CD4-positive, CD25-positive, alpha-beta regulatory T cell (primary cell): Measurements from ENCODE around the gene CFLAR. TPM values are rescaled to one million over a fixed set of nuclear protein-coding genes. Genes with fewer than 3 reads are reported as not detected.

ENCODE experiments used
- ATAC-seq, 2 donors: fragments of 150-1000 bp; cut with Tn5 transposase; one replicate each; pipeline ENCODE4 v1.10.0; 2021; ENCODE audit warnings: low read depth in 2 of 2, moderate number of reproducible peaks in 2 of 2, moderate library complexity in 1 of 2
- DNase-seq, 3 donors: peaks; one replicate each; pipeline versions ENCODE4 v3.0.0 to v3.0.0-alpha.2; 2012 to 2022; ENCODE audit warnings: mixed read lengths in 1 of 3
- H3K27ac ChIP-seq: one replicate; pipeline ENCODE4 v1.7.0; 2013; ENCODE audit warnings: mild to moderate bottlenecking, low read length; ENCODE audit not compliant: insufficient read depth, poor library complexity, severe bottlenecking
- H3K27me3 ChIP-seq: one replicate; pipeline ENCODE4 v1.7.0; 2013; ENCODE audit warnings: low read length; ENCODE audit not compliant: control insufficient read depth, insufficient read depth
- H3K36me3 ChIP-seq: one replicate; pipeline ENCODE4 v1.7.0; 2013; ENCODE audit warnings: mild to moderate bottlenecking, low read length, moderate library complexity; ENCODE audit not compliant: control insufficient read depth, insufficient read depth
- H3K4me1 ChIP-seq: 2 replicates; pipeline ENCODE4 v1.7.0; 2013; ENCODE audit warnings: mild to moderate bottlenecking, low read length; ENCODE audit not compliant: insufficient read depth, control insufficient read depth, poor library complexity, severe bottlenecking
- H3K4me3 ChIP-seq: one replicate; pipeline ENCODE4 v1.7.0; 2013; ENCODE audit warnings: low read depth, mild to moderate bottlenecking, low read length, moderate library complexity
- H3K9me3 ChIP-seq, 2 experiments: 1 replicate in 1 of 2; 2 replicates in 1 of 2; pipeline ENCODE4 v1.7.0; 2013; ENCODE audit warnings: low read length in 2 of 2, mild to moderate bottlenecking in 1 of 2, moderate library complexity in 1 of 2; ENCODE audit not compliant: control insufficient read depth in 2 of 2
- H3K27ac Mint-ChIP-seq, 3 donors: one replicate each; pipeline ENCODE4 v1.8.0; 2020 to 2022; ENCODE audit warnings: mild to moderate bottlenecking in 3 of 3, mixed read lengths in 3 of 3, moderate library complexity in 2 of 3
- H3K27me3 Mint-ChIP-seq: one replicate; pipeline ENCODE4 v1.8.0; 2022; ENCODE audit warnings: mild to moderate bottlenecking, mixed read lengths
- H3K36me3 Mint-ChIP-seq: one replicate; pipeline ENCODE4 v1.8.0; 2020; ENCODE audit warnings: mixed read lengths
- H3K4me1 Mint-ChIP-seq, 4 donors: one replicate each; pipeline ENCODE4 v1.8.0; 2020 to 2022; ENCODE audit warnings: mixed read lengths in 4 of 4, mild to moderate bottlenecking in 1 of 4
- H3K4me3 Mint-ChIP-seq, 4 donors: one replicate each; pipeline ENCODE4 v1.8.0; 2020 to 2022; ENCODE audit warnings: mild to moderate bottlenecking in 4 of 4, mixed read lengths in 4 of 4, moderate library complexity in 3 of 4
- H3K9me3 Mint-ChIP-seq, 7 donors: one replicate each; pipeline ENCODE4 v1.8.0; 2020 to 2022; ENCODE audit warnings: mixed read lengths in 7 of 7, mild to moderate bottlenecking in 3 of 7, moderate library complexity in 2 of 7
- polyA plus RNA-seq, 4 donors: library from polyadenylated mRNA; unstranded; fragments of 300-500 nt; fragmentation: Illumina TruSeq; gene quantifications; one replicate each; pipeline ENCODE4 v1.2.3, GENCODE V29; 2021
- total RNA-seq: library from RNA; stranded (reverse); gene quantifications from one replicate; pipeline ENCODE4 v1.2.3, GENCODE V29; 2022

CFLAR gene
- total and polyA plus RNA-seq, 5 donors from 2014 or later = 118 to 306 (median 140) TPM

GRCh38 chr2:201200345-201200744 is 84.4 kb downstream of the CFLAR start:
- ATAC-seq = no peak

GRCh38 chr2:201201371-201201770 is 85.4 kb downstream of the CFLAR start:
- no peaks in the 10 kb centered on the region for H3K27me3 Mint-ChIP-seq

More at GRCh38 chr2:201200345-201200744, 84.4 kb downstream of the CFLAR start:
- no peaks in the 10 kb centered on the region for H3K27me3 ChIP-seq
- H3K4me3 ChIP-seq = no peak overlapping the region
- Mint-ChIP-seq H3K27ac (no peak overlapping the region), H3K9me3 (peaks cover 0 to 4% (median 0%) of the 10 kb centered on the region in 7 donors), H3K36me3 (peaks cover 35% of the 10 kb centered on the region), H3K4me3 (no peak overlapping the region), H3K4me1 (peaks cover 8 to 26% (median 14%) of the 10 kb centered on the region in 4 donors), H3K27me3 (no peaks in the 10 kb centered on the region)
- peaks cover 4% of the 10 kb centered on the region for H3K4me1 ChIP-seq
- H3K9me3 ChIP-seq = no peaks in the 10 kb centered on the region
- H3K27ac ChIP-seq = no peak overlapping the region
- no peak for DNase-seq
- peaks cover 19% of the 10 kb centered on the region for H3K36me3 ChIP-seq

GRCh38 chr2:201203916-201204654 is 88.1 kb downstream of the CFLAR start:
- H3K4me1 Mint-ChIP-seq = peaks cover 0 to 12% (median 8%) of the 10 kb centered on the region in 4 donors
- no peaks in the 10 kb centered on the region for H3K27me3 ChIP-seq
- H3K4me3 ChIP-seq = no peak overlapping the region
- H3K27ac Mint-ChIP-seq = peak overlapping the region in 1 of 3 donors; percentile 20
- peaks cover 0 to 2% (median 0%) of the 10 kb centered on the region in 7 donors for H3K9me3 Mint-ChIP-seq
- DNase-seq = no peak
- H3K9me3 ChIP-seq = no peaks in the 10 kb centered on the region
- H3K36me3 ChIP-seq = peaks cover 7% of the 10 kb centered on the region
- ATAC-seq = no peak
- H3K27me3 Mint-ChIP-seq = no peaks in the 10 kb centered on the region
- no peaks in the 10 kb centered on the region for H3K4me1 ChIP-seq
- H3K36me3 Mint-ChIP-seq = peaks cover 30% of the 10 kb centered on the region
- H3K27ac ChIP-seq = no peak overlapping the region
- no peak overlapping the region for H3K4me3 Mint-ChIP-seq

More at GRCh38 chr2:201201371-201201770, 85.4 kb downstream of the CFLAR start:
- Histone ChIP-seq H3K4me3 (no peak overlapping the region), H3K4me1 (no peaks in the 10 kb centered on the region), H3K36me3 (peaks cover 10% of the 10 kb centered on the region), H3K27me3 (no peaks in the 10 kb centered on the region), H3K9me3 (no peaks in the 10 kb centered on the region), H3K27ac (no peak overlapping the region)
- DNase-seq (no peak), ATAC-seq (no peak)
- peaks cover under 1 to 19% (median 11%) of the 10 kb centered on the region in 4 donors for H3K4me1 Mint-ChIP-seq
- peaks cover 30% of the 10 kb centered on the region for H3K36me3 Mint-ChIP-seq
- H3K4me3 Mint-ChIP-seq = no peak overlapping the region
- peaks cover 0 to 4% (median 0%) of the 10 kb centered on the region in 7 donors for H3K9me3 Mint-ChIP-seq
- H3K27ac Mint-ChIP-seq = peak overlapping the region in 1 of 3 donors; percentile 48

- H3K27ac Mint-ChIP-seq = no peak overlapping the region
- no peak for ATAC-seq
Observed at GRCh38 chr2:201204655-201205514, 88.9 kb downstream of the CFLAR start.

GRCh38 chr2:201205515-201205849 is 89.5 kb downstream of the CFLAR start:
- Mint-ChIP-seq H3K4me3 (no peak overlapping the region), H3K36me3 (peaks cover 35% of the 10 kb centered on the region), H3K9me3 (no peaks in the 10 kb centered on the region), H3K4me1 (peaks cover 0 to 14% (median 8%) of the 10 kb centered on the region in 4 donors), H3K27me3 (no peaks in the 10 kb centered on the region), H3K27ac (peak overlapping the region in 2 of 3 donors; percentile 18 to 75)
- no peaks in the 10 kb centered on the region for H3K4me1 ChIP-seq
- peaks cover 11% of the 10 kb centered on the region for H3K36me3 ChIP-seq
- H3K4me3 ChIP-seq = no peak overlapping the region
- no peaks in the 10 kb centered on the region for H3K27me3 ChIP-seq
- no peak for ATAC-seq
- no peak for DNase-seq
- H3K9me3 ChIP-seq = no peaks in the 10 kb centered on the region
- H3K27ac ChIP-seq = no peak overlapping the region

More at GRCh38 chr2:201204655-201205514, 88.9 kb downstream of the CFLAR start:
- Histone ChIP-seq H3K27me3 (no peaks in the 10 kb centered on the region), H3K4me3 (no peak overlapping the region), H3K9me3 (no peaks in the 10 kb centered on the region), H3K27ac (no peak overlapping the region), H3K36me3 (peaks cover 11% of the 10 kb centered on the region), H3K4me1 (no peaks in the 10 kb centered on the region)
- H3K9me3 Mint-ChIP-seq = peaks cover 0 to under 1% (median 0%) of the 10 kb centered on the region in 7 donors
- H3K4me1 Mint-ChIP-seq = peaks cover 0 to 13% (median 9%) of the 10 kb centered on the region in 4 donors
- no peak for DNase-seq
- H3K4me3 Mint-ChIP-seq = no peak overlapping the region
- H3K36me3 Mint-ChIP-seq = peaks cover 35% of the 10 kb centered on the region
- no peaks in the 10 kb centered on the region for H3K27me3 Mint-ChIP-seq

GRCh38 chr2:201208563-201209252 is 92.7 kb downstream of the CFLAR start:
- Mint-ChIP-seq H3K36me3 (peaks cover 34% of the 10 kb centered on the region), H3K9me3 (no peaks in the 10 kb centered on the region), H3K4me1 (peaks cover 0 to 16% (median 11%) of the 10 kb centered on the region in 4 donors)

GRCh38 chr2:201215963-201216362 is 100.0 kb downstream of the CFLAR start:
- H3K36me3 ChIP-seq = peaks cover 22% of the 10 kb centered on the region
- peaks cover 5 to 28% (median 8%) of the 10 kb centered on the region in 4 donors for H3K4me1 Mint-ChIP-seq
- H3K9me3 ChIP-seq = no peaks in the 10 kb centered on the region
- H3K9me3 Mint-ChIP-seq = peaks cover 0 to 1% (median 0%) of the 10 kb centered on the region in 7 donors
- no peak overlapping the region for H3K27ac ChIP-seq
- H3K27me3 Mint-ChIP-seq = no peaks in the 10 kb centered on the region
- peak overlapping the region in 1 of 3 donors; percentile 5 for H3K27ac Mint-ChIP-seq
- no peaks in the 10 kb centered on the region for H3K4me1 ChIP-seq
- peaks cover 22% of the 10 kb centered on the region for H3K36me3 Mint-ChIP-seq
- H3K4me3 ChIP-seq = no peak overlapping the region
- ATAC-seq (no peak), DNase-seq (no peak)
- H3K4me3 Mint-ChIP-seq = no peak overlapping the region
- H3K27me3 ChIP-seq = no peaks in the 10 kb centered on the region

More at GRCh38 chr2:201208563-201209252, 92.7 kb downstream of the CFLAR start:
- H3K9me3 ChIP-seq = no peaks in the 10 kb centered on the region
- H3K27me3 Mint-ChIP-seq = no peaks in the 10 kb centered on the region
- H3K27ac Mint-ChIP-seq = peak overlapping the region in 1 of 3 donors; percentile 34
- H3K4me1 ChIP-seq = no peaks in the 10 kb centered on the region
- no peak overlapping the region for H3K4me3 ChIP-seq
- DNase-seq = no peak
- ATAC-seq = peak in 1 of 2 donors; percentile 53
- H3K36me3 ChIP-seq = peaks cover 11% of the 10 kb centered on the region
- H3K27ac ChIP-seq = no peak overlapping the region
- H3K4me3 Mint-ChIP-seq = no peak overlapping the region
- no peaks in the 10 kb centered on the region for H3K27me3 ChIP-seq
